Iris pigment epithelial cell (primary cell): ENCODE data around the gene TPRG1L.

Experiments used
- DNase-seq: peaks from one replicate; pipeline ENCODE4 v3.0.0-alpha.2; 2011; ENCODE audit warnings: low read depth

TPRG1L gene

DNA sequence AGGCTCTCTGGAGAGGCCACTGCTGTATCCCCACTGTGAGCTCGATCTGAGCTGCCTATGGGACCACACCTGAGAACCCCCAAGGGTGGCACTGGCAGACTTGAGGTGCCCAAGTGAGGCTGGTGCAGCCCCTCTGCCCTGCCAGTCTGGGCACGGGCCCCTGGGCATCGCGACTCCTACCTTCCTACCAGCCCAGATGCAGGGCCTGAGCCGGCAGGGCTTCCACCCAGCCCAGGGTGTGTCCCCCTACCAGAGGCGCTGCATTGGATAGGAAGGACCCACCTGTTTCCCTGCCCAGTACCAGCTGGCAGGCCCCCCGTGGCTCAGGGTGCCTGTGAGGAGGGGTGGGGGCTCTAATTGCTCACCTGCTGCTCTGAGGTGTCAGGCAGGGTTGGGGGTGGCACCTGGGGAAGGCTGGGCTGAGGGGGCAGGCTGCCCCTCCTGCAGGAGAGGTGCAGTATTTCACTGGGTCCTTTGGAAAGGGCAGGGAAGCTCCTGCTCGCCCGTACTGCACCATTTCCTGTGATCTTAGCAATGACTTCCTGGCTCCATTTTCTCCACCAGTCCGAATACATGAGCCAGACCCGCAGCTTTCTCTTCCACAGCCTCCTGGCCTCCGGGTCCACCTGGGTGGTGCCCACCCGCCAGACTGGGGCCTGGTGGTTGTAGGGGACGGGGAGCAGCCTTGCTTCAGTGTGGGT is 39.3 kb downstream of the TPRG1L start:
- DNase-seq, result no peak

DNA sequence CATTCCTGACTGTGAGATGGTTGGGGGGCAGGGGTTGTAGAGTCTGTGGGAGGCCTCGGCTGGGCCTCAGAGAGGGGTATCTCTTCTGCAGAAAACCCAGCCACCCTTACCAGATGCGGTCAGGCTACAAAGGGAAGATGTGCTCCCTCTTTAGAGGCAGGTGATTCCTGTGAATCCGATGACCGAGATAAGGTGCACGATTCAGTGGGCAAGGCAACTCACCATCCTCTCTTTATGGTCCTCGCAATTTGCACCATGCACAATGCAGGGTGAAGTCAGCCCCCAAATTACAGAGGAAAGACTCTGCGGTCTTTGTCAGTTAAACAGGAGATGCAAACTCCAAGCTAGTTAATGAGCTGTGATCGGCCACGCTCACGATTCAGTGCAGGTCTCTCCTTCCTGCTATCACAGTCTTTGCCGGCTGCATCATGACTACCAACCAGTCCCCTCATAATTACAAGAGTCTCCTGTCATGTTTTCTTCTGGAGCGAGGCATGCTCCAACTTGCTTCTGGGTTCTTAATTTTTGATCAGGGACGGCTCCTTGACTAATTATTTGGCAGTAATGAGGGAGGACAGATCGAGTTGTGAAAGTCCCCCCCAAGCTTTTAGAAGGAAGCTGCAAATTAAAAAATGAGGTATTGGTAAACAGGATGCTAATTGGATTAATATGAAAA is 40.0 kb downstream of the TPRG1L start:
- DNase-seq, result no peak

DNA sequence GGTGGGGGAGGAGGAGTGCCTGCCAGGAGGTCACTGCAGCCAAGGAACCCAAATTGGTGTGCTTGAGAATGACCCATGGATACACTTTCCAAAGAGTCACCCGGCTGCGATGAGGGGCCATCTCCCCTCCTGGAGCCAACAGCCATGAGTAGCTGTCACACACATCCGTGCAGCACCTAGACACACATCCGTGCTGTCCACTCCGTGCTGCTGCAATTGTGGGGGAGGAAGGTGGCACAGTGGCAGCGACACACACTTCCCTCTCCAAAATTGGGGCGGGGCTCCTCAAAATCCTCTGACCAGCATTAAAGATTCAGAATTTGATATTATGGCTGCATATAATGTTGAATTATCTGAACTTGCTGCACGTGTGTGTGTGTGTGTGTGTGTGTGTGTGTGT is 43.3 kb downstream of the TPRG1L start:
- DNase-seq, result no peak

DNA sequence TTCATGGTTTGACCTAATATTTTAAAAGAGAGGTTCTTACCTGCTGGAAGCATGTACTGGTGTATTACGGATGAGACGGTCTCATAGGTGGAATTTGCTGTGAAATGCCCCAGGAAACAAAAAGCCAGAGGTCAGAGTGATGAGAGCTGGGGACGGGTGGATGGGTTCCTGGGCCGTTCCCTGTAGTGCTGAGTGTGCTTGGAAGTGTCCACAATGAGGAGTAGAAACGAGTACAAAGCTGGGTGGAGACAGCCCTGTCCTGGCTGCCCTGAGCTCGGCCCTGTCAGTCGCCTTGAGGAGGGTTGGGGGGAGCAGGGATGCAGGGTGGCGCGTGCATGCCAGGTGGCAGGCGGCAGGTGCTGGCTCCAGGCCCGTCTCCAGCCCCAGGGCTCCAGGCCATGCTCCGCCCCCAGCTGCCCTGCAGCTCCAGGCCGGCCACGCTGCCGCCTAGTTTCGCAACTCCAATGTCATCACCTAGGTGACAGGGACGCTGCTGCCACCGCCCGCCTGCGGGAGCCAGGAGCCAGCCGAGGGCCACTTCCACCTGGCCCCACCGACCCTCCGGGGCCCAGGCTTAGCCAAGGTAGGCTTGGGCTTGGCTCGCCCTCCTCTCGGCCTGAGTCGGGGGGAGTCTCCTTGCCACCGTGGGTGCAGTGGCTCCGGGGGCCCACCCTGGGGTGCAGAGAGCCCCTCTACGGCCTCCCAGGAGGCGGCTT is 43.9 kb downstream of the TPRG1L start:
- DNase-seq, result no peak

DNA sequence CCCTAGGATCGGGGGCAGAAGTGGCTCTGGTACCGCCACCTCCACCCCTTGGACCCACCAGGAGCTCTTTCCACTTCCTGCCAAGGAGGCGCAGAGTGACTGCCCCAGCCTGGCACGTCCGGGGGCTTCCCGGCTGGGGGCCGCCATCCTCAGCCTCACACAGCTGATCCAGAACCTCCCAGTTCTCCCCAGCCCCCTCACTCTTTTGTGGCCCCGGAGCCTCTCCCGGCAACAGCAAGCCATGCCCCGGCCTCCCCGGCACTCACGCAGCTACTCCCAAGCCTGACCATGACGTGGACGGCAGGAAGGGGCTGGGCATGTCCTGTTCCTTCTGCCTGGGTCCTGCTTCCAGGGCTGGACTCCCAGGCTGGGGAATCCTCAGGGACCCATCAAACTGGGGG is 44.6 kb downstream of the TPRG1L start:
- DNase-seq, result no peak

DNA sequence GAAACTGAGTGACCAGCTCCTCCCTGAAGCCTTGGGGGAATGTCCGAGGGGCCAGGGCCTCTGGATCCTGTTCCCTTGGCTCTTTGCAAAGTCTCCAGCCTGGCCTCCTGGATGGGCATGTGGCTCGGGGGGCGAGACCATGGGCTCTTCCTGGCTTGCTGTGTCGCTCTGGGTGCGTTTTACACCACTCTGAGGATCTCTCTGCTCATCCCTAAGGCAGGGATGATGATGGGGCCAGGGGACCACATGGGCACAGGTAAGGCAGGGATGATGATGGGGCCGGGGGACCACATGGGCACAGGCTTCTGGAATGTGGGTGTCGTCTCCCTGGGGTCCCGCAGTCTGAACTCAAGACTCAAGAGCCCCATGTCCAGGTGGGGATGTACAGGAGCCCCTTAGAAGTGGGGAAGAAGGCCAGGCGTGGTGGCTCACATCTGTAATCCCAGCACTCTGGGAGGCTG is 45.2 kb downstream of the TPRG1L start:
- DNase-seq, result no peak

DNA sequence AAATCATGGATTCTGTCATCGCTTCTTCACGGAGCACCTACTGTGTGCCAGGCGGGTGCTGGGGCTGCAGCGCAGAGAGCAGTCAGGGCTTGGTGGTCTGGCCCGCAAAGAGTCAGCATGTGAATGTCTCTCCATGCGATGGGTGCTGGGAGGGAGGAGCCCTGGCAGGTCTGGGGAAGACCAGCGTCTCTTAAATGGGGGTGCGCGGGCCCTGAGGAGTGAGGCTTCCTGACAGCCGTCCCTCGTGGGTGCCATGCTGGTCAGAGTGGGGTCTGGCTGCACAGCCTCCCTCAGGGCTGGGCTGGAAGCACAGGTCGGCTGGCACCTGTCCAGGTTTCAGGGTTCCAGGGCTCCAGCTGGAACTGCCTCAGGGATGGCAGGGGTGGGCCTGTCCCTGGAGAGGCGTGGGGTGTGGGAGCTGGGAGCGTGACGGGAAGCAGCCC is 46.0 kb downstream of the TPRG1L start:
- no peak for DNase-seq

DNA sequence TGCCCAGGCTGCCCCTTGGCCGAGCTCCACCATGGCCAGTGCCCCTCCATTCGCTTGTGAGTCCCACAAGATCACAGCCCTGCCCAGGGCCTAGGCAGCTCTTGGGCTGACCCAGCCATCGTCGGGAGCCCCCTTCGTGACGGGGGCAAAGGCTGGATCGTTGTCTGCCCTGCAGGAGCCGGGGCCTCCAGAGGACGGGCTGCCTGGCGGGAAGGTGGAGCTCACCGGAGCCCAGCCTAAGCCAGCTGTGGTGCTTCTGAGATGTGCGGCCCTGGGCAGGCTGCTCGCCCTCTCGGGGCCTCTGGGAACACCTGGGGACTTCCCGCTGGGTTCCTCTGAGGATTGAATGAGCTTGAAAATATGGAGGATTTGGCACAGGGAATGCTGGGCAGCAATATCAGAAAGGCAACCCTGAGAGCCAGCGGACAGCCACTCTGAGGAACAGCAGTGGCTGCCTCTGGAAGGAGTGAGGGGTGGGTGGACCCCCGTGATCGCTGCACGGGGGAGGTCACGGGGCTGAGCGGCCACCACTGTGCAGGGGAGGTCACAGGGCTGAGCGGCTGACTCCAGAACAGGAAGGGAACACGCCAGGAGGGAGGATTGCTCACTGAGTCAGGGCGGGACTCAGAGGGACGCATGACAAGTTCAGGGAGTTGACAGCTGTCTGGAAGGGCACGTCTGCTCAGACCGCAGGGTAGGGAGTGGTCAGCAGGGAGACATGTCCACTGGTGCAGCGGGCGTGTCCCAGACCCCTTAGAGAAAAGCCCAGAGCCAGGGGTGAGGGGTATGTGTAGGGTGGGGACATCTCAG is 46.8 kb downstream of the TPRG1L start:
- no peak for DNase-seq

DNA sequence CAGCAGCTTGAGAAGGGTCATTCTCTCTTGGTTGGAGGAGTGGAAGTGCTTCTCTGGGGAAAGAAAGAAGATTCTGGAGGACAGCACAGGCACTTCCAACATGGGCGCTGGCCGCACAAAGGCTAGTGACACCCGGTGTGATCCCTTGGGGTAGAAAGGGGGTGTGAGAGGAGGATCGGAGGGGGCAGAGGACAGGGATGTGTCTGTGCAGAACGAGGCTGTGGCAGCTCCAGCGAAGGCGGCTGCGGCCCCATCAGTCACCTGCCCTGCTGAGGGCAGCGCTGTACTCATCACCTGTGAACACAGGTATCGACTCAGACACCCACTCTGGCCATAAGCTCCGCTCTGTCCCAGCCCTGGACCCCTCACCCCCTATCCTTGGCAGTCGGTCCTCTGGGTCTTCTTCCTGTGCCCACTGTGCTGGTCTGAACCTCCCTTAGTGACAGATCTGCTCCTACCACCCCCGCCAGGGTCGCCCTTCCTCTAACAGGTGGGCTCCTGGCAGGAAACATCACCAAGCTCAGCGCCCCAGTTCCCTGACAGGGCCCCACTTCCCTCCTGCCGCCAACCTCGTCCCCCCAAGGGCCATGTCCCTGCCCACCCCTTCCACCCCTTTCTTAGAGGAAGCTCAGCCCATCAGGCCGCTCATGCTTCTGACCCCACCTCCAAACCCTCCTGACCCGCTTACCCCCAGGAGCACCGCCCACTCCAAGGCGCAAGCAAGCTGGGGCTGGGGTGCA is 47.6 kb downstream of the TPRG1L start:
- no peak for DNase-seq

DNA sequence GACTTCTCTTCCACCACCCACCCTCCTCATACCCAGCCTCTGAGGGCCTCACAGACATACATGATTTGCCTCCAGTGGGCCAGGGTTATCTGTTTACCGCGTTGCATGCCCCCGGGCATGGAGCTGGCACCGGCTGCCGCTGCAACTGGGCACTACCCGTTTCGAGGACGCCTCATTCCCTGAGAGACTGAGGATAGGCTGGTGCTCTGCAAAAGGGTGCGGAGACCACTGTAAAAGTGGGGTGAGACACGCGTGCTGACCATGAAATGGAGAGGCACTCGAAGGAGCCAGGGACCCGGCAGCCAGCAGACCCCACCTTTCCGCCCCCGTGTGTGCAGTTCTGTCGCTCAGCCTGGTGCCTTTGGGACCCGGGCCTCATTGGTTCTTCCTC is 48.2 kb downstream of the TPRG1L start:
- no peak for DNase-seq

DNA sequence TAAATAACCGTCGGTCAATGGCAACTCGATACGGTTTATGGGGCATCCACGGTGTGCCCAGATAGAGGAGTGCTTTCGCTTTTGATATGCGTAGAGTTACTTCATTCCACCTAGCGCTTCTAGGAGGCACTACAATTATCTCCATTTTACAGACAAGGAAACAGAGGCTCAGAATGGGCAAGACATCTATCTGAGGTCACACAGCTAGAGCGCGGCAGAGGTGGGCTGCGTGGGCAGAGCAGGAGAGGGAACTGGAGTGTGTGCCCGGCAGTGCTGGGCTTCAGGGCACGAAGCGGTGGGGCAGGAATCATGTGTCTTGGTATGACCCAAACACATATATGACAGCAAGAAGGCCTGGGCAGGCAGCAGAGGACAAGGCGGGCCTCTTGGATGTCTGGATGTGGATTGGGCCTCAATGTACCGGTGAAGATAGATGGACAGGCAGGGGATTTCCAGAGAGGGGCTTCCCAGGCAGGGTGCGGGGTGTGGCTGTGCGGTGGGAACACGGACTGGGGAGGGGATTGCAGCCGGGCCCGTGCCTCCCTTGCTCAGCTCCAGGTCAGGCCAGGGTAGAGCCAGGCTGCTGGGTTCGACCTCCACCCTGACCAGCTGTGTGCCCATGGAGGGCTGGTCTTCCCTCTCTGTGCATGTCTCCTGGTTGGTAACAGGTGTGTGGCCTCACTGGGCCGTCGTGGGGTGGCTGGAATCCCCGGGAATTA is 48.7 kb downstream of the TPRG1L start:
- DNase-seq, result no peak

DNA sequence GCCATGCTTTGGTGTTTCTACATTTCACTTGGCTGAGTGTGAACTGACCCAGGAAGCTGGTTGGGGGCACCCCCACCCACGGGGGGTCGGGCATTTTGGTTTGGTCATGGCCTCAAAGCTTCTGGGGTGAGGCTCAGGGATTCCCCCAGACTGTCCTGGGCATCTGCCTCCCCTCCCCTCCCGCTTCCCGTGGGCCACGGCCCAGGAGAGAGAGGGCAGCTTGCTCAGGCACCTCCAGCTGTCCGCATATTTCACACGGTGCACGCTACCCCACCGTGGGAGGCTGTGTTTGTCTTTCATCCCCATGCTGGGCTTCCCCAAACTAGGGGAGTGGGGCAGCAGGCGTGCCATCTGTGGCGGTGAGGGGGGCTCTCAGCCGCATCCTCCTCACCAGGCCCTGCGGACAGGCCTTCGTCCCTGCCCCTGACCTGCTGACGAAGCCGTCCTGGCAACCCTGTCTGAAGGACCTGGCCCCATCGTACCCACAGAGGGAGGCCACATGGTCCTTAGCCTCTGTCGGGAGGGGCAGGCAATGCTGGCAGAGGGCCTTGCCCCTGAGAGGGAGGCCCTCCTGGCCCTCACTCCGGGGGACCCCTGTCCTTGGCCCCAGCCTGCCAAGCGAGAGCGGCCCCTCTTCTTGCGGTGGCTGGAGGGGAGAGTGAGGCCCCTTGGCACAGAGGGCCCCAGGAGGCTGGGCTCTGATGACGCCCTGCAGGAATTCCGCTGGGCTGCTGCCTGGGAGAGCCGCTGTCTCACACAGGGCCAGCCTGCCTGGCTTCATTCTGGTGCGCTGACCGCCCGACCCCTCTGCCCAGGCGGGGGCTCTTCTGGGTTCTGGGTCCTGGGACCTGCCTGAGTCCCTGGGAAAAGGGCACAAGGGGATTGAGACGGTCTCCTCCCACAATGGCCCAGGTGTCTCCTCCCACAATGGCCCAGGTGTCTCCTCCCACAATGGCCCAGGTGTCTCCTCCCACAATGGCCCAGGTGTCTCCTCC is 49.6 kb downstream of the TPRG1L start:
- DNase-seq, result no peak

DNA sequence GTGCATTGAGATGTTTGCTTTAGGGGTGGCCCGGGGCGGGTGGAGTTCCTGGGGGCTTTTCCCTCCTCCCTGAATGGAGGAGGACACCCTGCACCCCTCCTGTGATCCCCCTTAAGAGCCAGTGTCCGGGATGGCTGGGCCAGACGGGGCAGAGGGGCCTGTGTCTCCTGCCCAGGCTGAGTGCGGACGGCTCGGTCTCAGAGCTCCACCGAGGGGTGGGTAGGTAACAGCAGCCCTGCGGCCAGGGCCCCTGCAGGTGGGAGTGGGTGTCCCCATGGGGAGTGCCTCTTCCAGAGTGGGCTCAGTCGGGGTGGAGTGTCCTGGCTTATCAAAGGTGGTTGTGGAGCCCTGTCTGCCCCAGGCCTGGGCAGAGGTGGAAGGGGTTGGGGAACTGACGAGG is 50.6 kb downstream of the TPRG1L start:
- no peak for DNase-seq

DNA sequence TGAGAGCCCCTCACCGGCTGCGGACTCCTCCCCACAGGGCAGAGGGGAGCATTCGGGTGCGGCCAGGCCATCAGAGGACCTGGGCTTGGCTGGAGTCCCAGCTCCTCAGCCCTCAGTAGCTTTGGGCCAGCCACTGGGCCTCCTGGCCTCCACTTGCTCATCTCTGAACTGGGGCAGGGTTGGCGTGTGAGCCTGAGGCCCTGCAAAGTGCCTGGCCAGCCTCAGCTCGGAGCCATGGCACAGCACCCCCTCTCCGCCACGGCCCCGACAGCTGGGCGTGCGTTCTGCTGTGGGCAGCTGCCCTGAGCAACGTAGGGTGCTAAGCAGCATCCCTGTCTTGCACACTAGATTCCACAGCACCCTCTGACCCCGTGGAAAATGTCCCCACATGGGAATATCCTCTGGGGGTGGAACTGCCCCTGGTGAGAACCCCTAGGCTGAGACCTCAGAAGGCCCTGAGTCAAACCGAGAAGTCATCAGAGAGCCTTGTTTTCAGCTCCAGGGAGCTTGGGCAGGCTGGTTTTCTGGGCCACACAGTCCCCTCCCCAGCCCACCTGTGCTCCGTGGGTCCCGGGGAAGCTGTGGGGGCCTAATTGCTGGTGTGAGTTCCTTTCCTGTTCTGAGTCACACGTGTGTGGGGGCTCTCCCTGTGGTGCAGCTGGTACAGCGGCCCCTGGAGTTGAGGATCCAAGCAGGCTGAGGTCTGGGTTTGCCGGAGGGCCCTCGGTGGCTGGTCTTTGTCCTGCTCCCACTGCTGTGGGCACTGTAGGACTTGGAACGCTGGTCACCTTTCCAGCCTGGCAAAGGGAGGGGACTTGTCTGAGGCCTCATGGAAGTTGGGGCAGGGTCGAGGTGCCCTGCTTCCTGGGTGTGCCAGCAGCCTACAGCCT is 52.0 kb downstream of the TPRG1L start:
- DNase-seq, result no peak

DNA sequence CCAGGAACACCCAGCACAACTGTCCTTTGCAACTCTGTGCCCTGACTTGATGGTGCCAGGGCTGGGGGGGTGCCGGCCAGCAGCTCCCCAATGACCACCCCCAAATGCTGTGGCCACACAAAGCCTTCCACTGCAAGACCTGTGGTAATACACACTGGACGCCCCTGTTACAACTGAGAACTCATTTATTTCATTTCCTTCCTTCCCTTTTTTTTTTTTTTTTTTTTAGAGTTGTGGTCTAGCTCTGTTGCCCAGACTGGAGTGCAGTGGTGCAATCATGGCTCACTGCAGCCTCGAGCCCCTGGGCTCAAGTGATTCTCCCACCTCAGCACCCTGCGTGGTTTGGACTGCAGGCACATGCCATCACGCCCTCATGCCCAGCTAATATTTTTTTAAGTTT is 52.7 kb downstream of the TPRG1L start:
- no peak for DNase-seq

DNA sequence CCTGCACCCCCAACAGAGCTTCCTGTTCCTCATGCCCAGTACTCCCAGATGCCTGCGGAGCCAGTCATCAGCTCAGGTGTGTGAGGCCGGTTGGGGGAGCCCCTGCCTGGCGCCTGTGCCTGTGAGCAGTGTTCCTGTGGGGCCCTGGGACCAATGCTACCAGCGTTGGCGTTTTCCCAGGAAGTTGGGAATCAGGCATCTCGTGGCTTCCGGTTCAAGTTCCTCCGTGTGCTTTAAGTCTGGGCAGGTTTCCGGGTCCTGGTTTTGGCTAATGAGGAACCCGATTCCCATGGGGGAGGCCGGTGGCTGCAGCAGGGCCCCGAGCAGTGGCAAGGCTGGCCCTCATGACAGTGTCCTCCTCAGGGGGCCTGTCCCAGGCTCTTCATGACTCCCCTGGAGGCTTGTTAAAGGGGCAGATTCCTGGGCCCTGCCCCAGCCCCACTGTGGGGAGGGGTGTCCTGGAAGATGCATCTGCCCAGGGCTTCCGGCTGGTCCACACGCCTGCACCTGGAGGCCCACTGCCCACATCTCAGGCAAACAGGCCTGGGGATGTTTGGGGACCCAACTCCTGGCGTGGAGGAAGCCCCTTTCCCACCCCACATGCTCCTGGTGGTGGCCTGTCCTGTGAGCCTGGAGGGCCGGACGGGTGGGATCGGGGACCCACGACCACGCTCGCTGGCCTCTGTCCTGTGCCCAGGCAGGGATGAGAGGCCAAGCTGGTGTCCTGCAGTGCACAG is 53.7 kb downstream of the TPRG1L start:
- DNase-seq, result no peak

DNA sequence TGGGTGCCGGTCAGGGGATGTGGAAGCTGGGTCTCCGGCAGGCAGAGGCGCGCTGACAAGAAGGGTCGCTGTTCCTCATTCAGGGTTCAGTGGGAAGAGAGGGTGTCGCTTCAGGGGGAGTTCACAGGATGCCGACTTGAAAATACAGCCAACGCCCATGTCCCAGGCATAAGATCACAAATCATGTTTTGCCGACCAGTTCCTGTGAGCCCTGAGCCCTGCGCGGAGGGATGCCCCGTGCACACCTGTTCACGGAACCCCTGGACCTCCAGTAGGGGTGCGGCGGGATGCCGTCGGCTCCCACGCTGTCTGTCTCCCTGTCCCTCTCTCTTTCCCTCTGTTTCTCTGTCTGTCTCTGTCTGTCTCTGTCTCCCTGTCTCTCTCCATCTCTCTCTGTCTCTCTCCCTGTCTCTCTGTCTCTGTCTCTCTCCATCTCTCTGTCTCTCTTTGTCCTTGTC is 54.3 kb downstream of the TPRG1L start:
- DNase-seq, result no peak
